HEK293 (cell line): ENCODE measurements around the gene MYH11.

Source experiments
- OVOL3 ChIP-seq: fragments of 450-650 bp; formaldehyde crosslinking; IDR thresholded peaks from 2 replicates; pipeline ENCODE4 v1.5.1; 2016; ENCODE audit warnings: missing biosample characterization, missing genetic modification characterization
- ZEB2 ChIP-seq: fragments of 450-650 bp; formaldehyde crosslinking; IDR thresholded peaks from 2 replicates; pipeline ENCODE4 v1.5.1; 2016; ENCODE audit warnings: missing biosample characterization, missing genetic modification characterization
- ZNF24 ChIP-seq: fragments of 450-650 bp; formaldehyde crosslinking; IDR thresholded peaks from 2 replicates; pipeline ENCODE4 v1.5.1; 2016; ENCODE audit warnings: missing biosample characterization, missing genetic modification characterization
- ZNF555 ChIP-seq: fragments of 450-650 bp; formaldehyde crosslinking; conservative IDR thresholded peaks from 2 replicates; pipeline ENCODE4 v1.5.1; 2017; ENCODE audit warnings: missing biosample characterization, mild to moderate bottlenecking, missing genetic modification characterization, inconsistent platforms
- ZNF830 ChIP-seq: fragments of 450-650 bp; IDR thresholded peaks from 2 replicates; pipeline ENCODE4 v1.5.0; 2018; ENCODE audit warnings: missing biosample characterization, missing genetic modification characterization, low read depth, mild to moderate bottlenecking, moderate library complexity
- TF ChIP-seq, protein P1 (sequence below): fragments of 450-650 bp; formaldehyde crosslinking; IDR thresholded peaks from 2 replicates; pipeline ENCODE4 v1.5.1; 2016; ENCODE audit warnings: missing biosample characterization, missing genetic modification characterization
- TF ChIP-seq, protein P2 (sequence below): fragments of 450-650 bp; formaldehyde crosslinking; IDR thresholded peaks from 2 replicates; pipeline ENCODE4; 2016; ENCODE audit warnings: missing biosample characterization, missing genetic modification characterization
- TF ChIP-seq, protein P3 (sequence below): fragments of 450-650 bp; formaldehyde crosslinking; IDR thresholded peaks from 2 replicates; pipeline ENCODE4 v1.5.1; 2016; ENCODE audit warnings: missing biosample characterization, missing genetic modification characterization
- TF ChIP-seq, protein P4 (sequence below): fragments of 450-650 bp; formaldehyde crosslinking; IDR thresholded peaks from 2 replicates; pipeline ENCODE4 v1.5.1; 2016; ENCODE audit warnings: missing biosample characterization, missing genetic modification characterization

DNA sequence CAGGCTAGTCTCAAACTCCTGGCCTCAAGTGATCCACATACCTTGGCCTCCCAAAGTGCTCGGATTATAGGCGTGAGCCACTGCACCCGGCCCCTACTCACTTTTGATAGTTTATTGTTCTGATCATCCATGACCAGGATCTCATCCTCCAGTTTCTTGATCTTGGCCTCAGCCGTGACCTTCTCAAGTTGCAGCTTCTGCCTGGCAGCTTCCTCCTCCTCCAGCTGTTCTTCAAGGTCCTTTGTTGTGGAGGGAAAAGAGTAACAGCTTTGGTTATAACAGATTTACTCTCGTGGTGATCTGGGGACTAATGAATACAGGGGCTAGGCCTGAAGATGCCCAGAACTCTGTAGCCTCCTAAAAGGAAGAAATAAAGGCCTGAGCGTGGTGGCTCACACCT, 116.9 kb downstream of the MYH11 start:
- TF ChIP-seq OVOL3 (tag by site-specific recombination) (no peak), ZEB2 (tag by site-specific recombination) (no peak), ZNF555 (tag by site-specific recombination) (no peak), ZNF24 (tag by site-specific recombination) (no peak), ZNF830 (no peak)
- TF ChIP-seq, protein P1, sequence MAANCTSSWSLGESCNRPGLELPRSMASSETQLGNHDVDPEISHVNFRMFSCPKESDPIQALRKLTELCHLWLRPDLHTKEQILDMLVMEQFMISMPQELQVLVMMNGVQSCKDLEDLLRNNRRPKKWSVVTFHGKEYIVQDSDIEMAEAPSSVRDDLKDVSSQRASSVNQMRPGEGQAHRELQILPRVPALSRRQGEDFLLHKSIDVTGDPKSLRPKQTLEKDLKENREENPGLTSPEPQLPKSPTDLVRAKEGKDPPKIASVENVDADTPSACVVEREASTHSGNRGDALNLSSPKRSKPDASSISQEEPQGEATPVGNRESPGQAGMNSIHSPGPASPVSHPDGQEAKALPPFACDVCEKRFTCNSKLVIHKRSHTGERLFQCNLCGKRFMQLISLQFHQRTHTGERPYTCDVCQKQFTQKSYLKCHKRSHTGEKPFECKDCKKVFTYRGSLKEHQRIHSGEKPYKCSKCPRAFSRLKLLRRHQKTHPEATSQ (tag by site-specific recombination), result no peak
- TF ChIP-seq, protein P2, sequence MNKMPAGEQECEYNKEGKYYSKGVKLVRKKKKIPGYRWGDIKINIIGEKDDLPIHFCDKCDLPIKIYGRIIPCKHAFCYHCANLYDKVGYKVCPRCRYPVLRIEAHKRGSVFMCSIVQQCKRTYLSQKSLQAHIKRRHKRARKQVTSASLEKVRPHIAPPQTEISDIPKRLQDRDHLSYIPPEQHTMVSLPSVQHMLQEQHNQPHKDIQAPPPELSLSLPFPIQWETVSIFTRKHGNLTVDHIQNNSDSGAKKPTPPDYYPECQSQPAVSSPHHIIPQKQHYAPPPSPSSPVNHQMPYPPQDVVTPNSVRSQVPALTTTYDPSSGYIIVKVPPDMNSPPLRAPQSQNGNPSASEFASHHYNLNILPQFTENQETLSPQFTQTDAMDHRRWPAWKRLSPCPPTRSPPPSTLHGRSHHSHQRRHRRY (tag by site-specific recombination), result no peak
- TF ChIP-seq, protein P3, sequence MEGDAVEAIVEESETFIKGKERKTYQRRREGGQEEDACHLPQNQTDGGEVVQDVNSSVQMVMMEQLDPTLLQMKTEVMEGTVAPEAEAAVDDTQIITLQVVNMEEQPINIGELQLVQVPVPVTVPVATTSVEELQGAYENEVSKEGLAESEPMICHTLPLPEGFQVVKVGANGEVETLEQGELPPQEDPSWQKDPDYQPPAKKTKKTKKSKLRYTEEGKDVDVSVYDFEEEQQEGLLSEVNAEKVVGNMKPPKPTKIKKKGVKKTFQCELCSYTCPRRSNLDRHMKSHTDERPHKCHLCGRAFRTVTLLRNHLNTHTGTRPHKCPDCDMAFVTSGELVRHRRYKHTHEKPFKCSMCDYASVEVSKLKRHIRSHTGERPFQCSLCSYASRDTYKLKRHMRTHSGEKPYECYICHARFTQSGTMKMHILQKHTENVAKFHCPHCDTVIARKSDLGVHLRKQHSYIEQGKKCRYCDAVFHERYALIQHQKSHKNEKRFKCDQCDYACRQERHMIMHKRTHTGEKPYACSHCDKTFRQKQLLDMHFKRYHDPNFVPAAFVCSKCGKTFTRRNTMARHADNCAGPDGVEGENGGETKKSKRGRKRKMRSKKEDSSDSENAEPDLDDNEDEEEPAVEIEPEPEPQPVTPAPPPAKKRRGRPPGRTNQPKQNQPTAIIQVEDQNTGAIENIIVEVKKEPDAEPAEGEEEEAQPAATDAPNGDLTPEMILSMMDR, result no peak
- TF ChIP-seq, protein P4, sequence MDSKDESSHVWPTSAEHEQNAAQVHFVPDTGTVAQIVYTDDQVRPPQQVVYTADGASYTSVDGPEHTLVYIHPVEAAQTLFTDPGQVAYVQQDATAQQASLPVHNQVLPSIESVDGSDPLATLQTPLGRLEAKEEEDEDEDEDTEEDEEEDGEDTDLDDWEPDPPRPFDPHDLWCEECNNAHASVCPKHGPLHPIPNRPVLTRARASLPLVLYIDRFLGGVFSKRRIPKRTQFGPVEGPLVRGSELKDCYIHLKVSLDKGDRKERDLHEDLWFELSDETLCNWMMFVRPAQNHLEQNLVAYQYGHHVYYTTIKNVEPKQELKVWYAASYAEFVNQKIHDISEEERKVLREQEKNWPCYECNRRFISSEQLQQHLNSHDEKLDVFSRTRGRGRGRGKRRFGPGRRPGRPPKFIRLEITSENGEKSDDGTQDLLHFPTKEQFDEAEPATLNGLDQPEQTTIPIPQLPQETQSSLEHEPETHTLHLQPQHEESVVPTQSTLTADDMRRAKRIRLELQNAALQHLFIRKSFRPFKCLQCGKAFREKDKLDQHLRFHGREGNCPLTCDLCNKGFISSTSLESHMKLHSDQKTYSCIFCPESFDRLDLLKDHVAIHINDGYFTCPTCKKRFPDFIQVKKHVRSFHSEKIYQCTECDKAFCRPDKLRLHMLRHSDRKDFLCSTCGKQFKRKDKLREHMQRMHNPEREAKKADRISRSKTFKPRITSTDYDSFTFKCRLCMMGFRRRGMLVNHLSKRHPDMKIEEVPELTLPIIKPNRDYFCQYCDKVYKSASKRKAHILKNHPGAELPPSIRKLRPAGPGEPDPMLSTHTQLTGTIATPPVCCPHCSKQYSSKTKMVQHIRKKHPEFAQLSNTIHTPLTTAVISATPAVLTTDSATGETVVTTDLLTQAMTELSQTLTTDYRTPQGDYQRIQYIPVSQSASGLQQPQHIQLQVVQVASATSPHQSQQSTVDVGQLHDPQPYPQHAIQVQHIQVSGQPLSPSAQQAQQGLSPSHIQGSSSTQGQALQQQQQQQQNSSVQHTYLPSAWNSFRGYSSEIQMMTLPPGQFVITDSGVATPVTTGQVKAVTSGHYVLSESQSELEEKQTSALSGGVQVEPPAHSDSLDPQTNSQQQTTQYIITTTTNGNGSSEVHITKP (tag by site-specific recombination), result no peak
